H54 (cell line): Measurements from ENCODE around the gene MICAL3.

Experiments used
- DNase-seq: peaks from one replicate; pipeline ENCODE4 v3.0.0; 2011; ENCODE audit warnings: low spot score, mixed read lengths; ENCODE audit not compliant: insufficient read length
- FAIRE-seq: peaks from 3 replicates; lab custom pipeline; 2011; peaks lifted over from hg19 to GRCh38; lab: Jason Lieb, UNC
- POLR2A ChIP-seq: IDR thresholded peaks from 2 replicates; pipeline ENCODE4 v1.6.1; 2011; ENCODE audit warnings: low read depth, mild to moderate bottlenecking, low read length

Gene MICAL3

GRCh38 chr22:17783312-17783711 is 241.0 kb downstream of the MICAL3 start:
- no peak for TF ChIP-seq POLR2A
- FAIRE-seq: no peak
- DNase-seq: no peak

- no peak for FAIRE-seq
- TF ChIP-seq POLR2A: no peak
- no peak for DNase-seq
Observed at GRCh38 chr22:17782621-17783020, 241.7 kb downstream of the MICAL3 start.

GRCh38 chr22:17782158-17782557 is 242.2 kb downstream of the MICAL3 start:
- TF ChIP-seq POLR2A: no peak
- no peak for FAIRE-seq
- no peak for DNase-seq

GRCh38 chr22:17781319-17782031 is 242.9 kb downstream of the MICAL3 start:
- FAIRE-seq (peak; percentile 53), DNase-seq (peak; percentile 78)
- TF ChIP-seq POLR2A: no peak

- FAIRE-seq: no peak
- no peak for DNase-seq
- TF ChIP-seq POLR2A: no peak
Observed at GRCh38 chr22:17780741-17781318, 243.5 kb downstream of the MICAL3 start.

- FAIRE-seq (no peak), DNase-seq (no peak)
- TF ChIP-seq POLR2A: no peak
Observed at GRCh38 chr22:17780116-17780740, 244.1 kb downstream of the MICAL3 start.

- no peak for DNase-seq
- no peak for FAIRE-seq
- no peak for TF ChIP-seq POLR2A
Observed at GRCh38 chr22:17779286-17780115, 244.9 kb downstream of the MICAL3 start.

- DNase-seq (no peak), FAIRE-seq (no peak)
- no peak for TF ChIP-seq POLR2A
Observed at GRCh38 chr22:17778412-17778976, 245.9 kb downstream of the MICAL3 start.

GRCh38 chr22:17777717-17778044 is 246.7 kb downstream of the MICAL3 start:
- FAIRE-seq (no peak), DNase-seq (no peak)
- TF ChIP-seq POLR2A: no peak

GRCh38 chr22:17777005-17777716 is 247.2 kb downstream of the MICAL3 start:
- FAIRE-seq (no peak), DNase-seq (no peak)
- TF ChIP-seq POLR2A: no peak

- FAIRE-seq (no peak), DNase-seq (no peak)
- no peak for TF ChIP-seq POLR2A
Observed at GRCh38 chr22:17775781-17776465, 248.4 kb downstream of the MICAL3 start.

- DNase-seq (no peak), FAIRE-seq (no peak)
- no peak for TF ChIP-seq POLR2A
Observed at GRCh38 chr22:17774926-17775685, 249.3 kb downstream of the MICAL3 start.
